GM13976 (cell line): ENCODE results near the gene COL4A2.

ENCODE experiments used
- DNase-seq: peaks from one replicate; pipeline ENCODE4 v3.0.0; 2012; ENCODE audit warnings: low spot score
- CTCF ChIP-seq: IDR thresholded peaks from 2 replicates; pipeline ENCODE4 v1.5.1; 2012; ENCODE audit warnings: borderline replicate concordance, mild to moderate bottlenecking; ENCODE audit not compliant: insufficient read depth; ENCODE audit errors: extremely low read depth, missing control alignments, control extremely low read depth
- in situ Hi-C: fragments of 300-500 bp; cut with MboI; formaldehyde crosslinking; loops from one replicate; pipeline ENCODE4 v1.12.0; 2022; ENCODE audit warnings: low sequenced_read_pairs, mixed read lengths, inconsistent platforms; ENCODE audit not compliant: unreplicated experiment

The COL4A2 gene

GRCh38 chr13:110324026-110324749, 17.1 kb downstream of the COL4A2 start:
- in situ Hi-C loops: no loop called here
- TF ChIP-seq CTCF: no peak

GRCh38 chr13:110326263-110326904, 19.3 kb downstream of the COL4A2 start:
- no peak for DNase-seq
- in situ Hi-C loops: no loop called here
- TF ChIP-seq CTCF: no peak

More at GRCh38 chr13:110324026-110324749, 17.1 kb downstream of the COL4A2 start:
- no peak for DNase-seq

GRCh38 chr13:110327051-110327721, 20.1 kb downstream of the COL4A2 start:
- in situ Hi-C loops: no loop called here
- no peak for DNase-seq
- no peak for TF ChIP-seq CTCF

GRCh38 chr13:110328573-110328972, 21.5 kb downstream of the COL4A2 start:
- in situ Hi-C loops: no loop called here
- no peak for TF ChIP-seq CTCF
- DNase-seq: no peak

GRCh38 chr13:110329258-110329657, 22.2 kb downstream of the COL4A2 start:
- in situ Hi-C loops: no loop called here
- no peak for DNase-seq
- TF ChIP-seq CTCF: no peak

- DNase-seq: no peak
- in situ Hi-C loops: no loop called here
- TF ChIP-seq CTCF: no peak
Observed at GRCh38 chr13:110329798-110330461, 22.8 kb downstream of the COL4A2 start.
